B cell (primary cell): ENCODE data around the gene RPL36. TPM values are rescaled to one million over a fixed set of nuclear protein-coding genes. Genes with fewer than 3 reads are reported as not detected.

Source experiments
- ATAC-seq: fragments of 200-7000 bp; cut with Tn5 transposase; one replicate; pipeline ENCODE4 v1.10.0; 2021; ENCODE audit warnings: low read depth, mild to moderate bottlenecking, moderate number of reproducible peaks, moderate library complexity
- CTCF ChIA-PET: fragments of 350-600 bp; sonication (Branson Sonifier 250); formaldehyde crosslinking; loops from one replicate; lab custom pipeline; 2021; ENCODE audit warnings: antibody characterized with exemption, inconsistent platforms; lab: Charles Lee
- POLR2A ChIA-PET: fragments of 350-600 bp; sonication (Branson Sonifier 250); formaldehyde crosslinking; loops from one replicate; lab custom pipeline; 2021; ENCODE audit warnings: antibody characterized with exemption; lab: Charles Lee
- DNase-seq: peaks from one replicate; pipeline ENCODE4 v3.0.0; 2013
- H2AFZ ChIP-seq: 2 replicates; pipeline ENCODE4 v1.6.1; 2012; ENCODE audit warnings: mild to moderate bottlenecking, low read depth, low read length; ENCODE audit not compliant: insufficient read depth, poor library complexity, severe bottlenecking
- H3K27ac ChIP-seq, 2 donors: 1 replicate in 1 of 2; 2 replicates in 1 of 2; pipeline ENCODE4 v1.5.1; 2012 to 2013; ENCODE audit warnings: low read length in 2 of 2, mild to moderate bottlenecking in 2 of 2, moderate library complexity in 1 of 2
- H3K27me3 ChIP-seq, 4 experiments: fragments of 200-600 bp in 1 of 4; sonication (generic) in 1 of 4; replicated peaks in 1 of 4; 1 replicate in 2 of 4; 2 replicates in 2 of 4; pipeline versions ENCODE4 v1.6.1 to v1.7.0; 2013 to 2016; ENCODE audit warnings: low read length in 3 of 4, mild to moderate bottlenecking in 2 of 4, mixed read lengths in 1 of 4, moderate library complexity in 1 of 4; ENCODE audit not compliant: insufficient read depth in 4 of 4, control insufficient read depth in 3 of 4; ENCODE audit errors: control extremely low read depth in 1 of 4
- H3K36me3 ChIP-seq, 2 experiments: replicated peaks in 1 of 2; 1 replicate in 1 of 2; 2 replicates in 1 of 2; pipeline versions ENCODE4 v1.6.1 to v1.7.1; 2013; ENCODE audit warnings: low read length in 1 of 2; ENCODE audit not compliant: insufficient read depth in 2 of 2, control insufficient read depth in 1 of 2; ENCODE audit errors: control extremely low read depth in 1 of 2, extremely low read depth in 1 of 2
- H3K4me1 ChIP-seq, 2 donors: fragments of 200-600 bp in 1 of 2; sonication (generic) in 1 of 2; 1 replicate in 1 of 2; 2 replicates in 1 of 2; pipeline versions ENCODE4 v1.5.1 to v1.6.1; 2013 to 2017; ENCODE audit warnings: low read length in 2 of 2; ENCODE audit not compliant: control insufficient read depth in 2 of 2, insufficient read depth in 2 of 2
- H3K4me2 ChIP-seq: replicated peaks from 2 replicates; pipeline ENCODE3; 2012; ENCODE audit warnings: mild to moderate bottlenecking, low read depth, low read length; ENCODE audit not compliant: poor library complexity, severe bottlenecking
- H3K4me3 ChIP-seq, 5 experiments: fragments of 200-600 bp in 1 of 5; sonication (generic) in 1 of 5; 1 replicate in 3 of 5; 2 replicates in 2 of 5; pipeline versions ENCODE4 v1.5.1 to v1.7.0; 2011 to 2016; ENCODE audit warnings: low read length in 4 of 5, mild to moderate bottlenecking in 4 of 5, low read depth in 2 of 5, control low read depth in 1 of 5, moderate library complexity in 1 of 5; ENCODE audit not compliant: insufficient read depth in 1 of 5; ENCODE audit errors: control extremely low read depth in 1 of 5, extremely low read depth in 1 of 5
- H3K79me2 ChIP-seq: fragments of 200-600 bp; sonication (generic); one replicate; pipeline ENCODE4 v1.6.0; 2016; ENCODE audit warnings: low read length; ENCODE audit not compliant: control insufficient read depth, insufficient read depth
- H3K9ac ChIP-seq: fragments of 200-600 bp; sonication (generic); 2 replicates; pipeline ENCODE4 v1.6.1; 2017; ENCODE audit warnings: mild to moderate bottlenecking, low read length, moderate library complexity
- H3K9me3 ChIP-seq, 3 donors: one replicate each; pipeline versions ENCODE4 v1.6.1 to v1.7.1; 2013; ENCODE audit warnings: low read length in 2 of 3; ENCODE audit not compliant: control insufficient read depth in 2 of 3, insufficient read depth in 1 of 3; ENCODE audit errors: control extremely low read depth in 1 of 3
- H4K20me1 ChIP-seq: 2 replicates; pipeline ENCODE4 v1.6.0; 2012; ENCODE audit warnings: mild to moderate bottlenecking, low read length; ENCODE audit not compliant: insufficient read depth, control insufficient read depth, poor library complexity, severe bottlenecking
- H3K27ac Mint-ChIP-seq: one replicate; pipeline ENCODE4 v1.8.0; 2021; ENCODE audit warnings: mixed read lengths
- H3K27me3 Mint-ChIP-seq: one replicate; pipeline ENCODE4 v1.8.0; 2021; ENCODE audit warnings: mixed read lengths
- H3K4me1 Mint-ChIP-seq: one replicate; pipeline ENCODE4 v1.8.0; 2021; ENCODE audit warnings: mixed read lengths
- H3K4me3 Mint-ChIP-seq: one replicate; pipeline ENCODE4 v1.8.0; 2021; ENCODE audit warnings: mixed read lengths
- H3K9me3 Mint-ChIP-seq: one replicate; pipeline ENCODE4 v1.8.0; 2022; ENCODE audit warnings: mixed read lengths; ENCODE audit not compliant: insufficient read depth
- EZH2 ChIP-seq: IDR thresholded peaks from 2 replicates; pipeline ENCODE4 v1.6.1; 2012; ENCODE audit warnings: borderline replicate concordance, low read depth, mild to moderate bottlenecking, moderate library complexity, low read length; ENCODE audit not compliant: insufficient read depth, poor library complexity, severe bottlenecking
- WGBS: methylation state at CpG from one replicate; pipeline ENCODE4 v1.1.5; 2013; ENCODE audit warnings: missing lambda C conversion rate; ENCODE audit not compliant: insufficient coverage; 5-methylcytosine and 5-hydroxymethylcytosine counted together
- intact Hi-C: fragments of 100-400 bp; cut with micrococcal nuclease; formaldehyde crosslinking; loops from one replicate; pipeline ENCODE4 v1.10.0; 2022
- polyA plus RNA-seq: library from polyadenylated mRNA; depleted of rRNA; stranded (reverse); fragments of >200 nt; gene quantifications from 2 replicates; pipeline ENCODE4 v1.2.3, GENCODE V29; 2012
- total RNA-seq, 2 donors: library from RNA; stranded (reverse); fragments of 120-200 nt in 1 of 2; gene quantifications; 1 replicate in 1 of 2; 2 replicates in 1 of 2; pipeline versions ENCODE4 v1.2.3 to v1.2.4, GENCODE V29; 2013 to 2022
- TF ChIP-seq, protein P1 (sequence below): fragments of 200-600 bp; IDR thresholded peaks from one replicate; pipeline ENCODE4 v1.8.0; 2022; ENCODE audit warnings: antibody characterized with exemption, mild to moderate bottlenecking

Gene RPL36
- total and polyA plus RNA-seq, 2 donors (not counting 1 experiment from before 2014, with no cell fraction given) = 899 to 983 TPM

DNA sequence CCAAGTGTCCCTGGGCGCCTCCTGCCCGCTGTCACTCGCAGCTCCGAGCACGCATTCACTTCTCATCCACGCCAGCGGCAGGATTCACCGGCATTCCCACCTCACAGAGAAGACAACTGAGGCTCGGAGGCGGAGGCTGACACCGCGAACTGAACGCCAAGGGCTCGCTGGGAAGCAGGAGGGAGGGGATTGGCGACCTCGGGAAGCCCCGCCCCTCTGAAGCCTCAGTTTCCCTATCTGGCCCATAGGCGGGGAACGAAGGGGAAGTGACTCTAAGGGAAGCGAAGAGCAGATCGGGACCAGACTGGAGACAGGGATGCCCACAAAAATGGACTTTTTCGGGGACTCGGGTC is 10.0 kb upstream of the RPL36 start:
- ATAC-seq (no peak), DNase-seq (no peak)
- POLR2A ChIA-PET = interaction anchor here (0.6 to 0.7 kb wide), 2 partner anchors 28 to 111 kb away, joined by 3 to 10 read pairs; partner anchors contain the start of gene DUS3L
- Mint-ChIP-seq H3K9me3 (no peaks in the 10 kb centered on the region), H3K27ac (peak overlapping the region; percentile 99), H3K4me3 (peak overlapping the region; percentile 93), H3K4me1 (peaks cover 25% of the 10 kb centered on the region), H3K27me3 (no peaks in the 10 kb centered on the region)
- peaks cover 0 to 3% (median 0%) of the 10 kb centered on the region in 3 donors for H3K9me3 ChIP-seq
- H3K27me3 ChIP-seq = no peaks in the 10 kb centered on the region
- peak overlapping the region; percentile 92 for H3K9ac ChIP-seq
- intact Hi-C loops = loop anchor here (1.0 to 10.0 kb wide), 4 partner anchors 10 to 1915 kb away; partner anchors contain the start of genes APBA3, DUS3L, MRPL54 and RPL36
- H3K4me3 ChIP-seq = peak overlapping the region; percentile 65 to 100 (median 81)
- peak overlapping the region; percentile 96 to 98 for H3K27ac ChIP-seq
- WGBS = 2% methylated on average over 21 of the region's 23 CpGs
- peak overlapping the region; percentile 92 for H2AFZ ChIP-seq
- TF ChIP-seq, protein P1, sequence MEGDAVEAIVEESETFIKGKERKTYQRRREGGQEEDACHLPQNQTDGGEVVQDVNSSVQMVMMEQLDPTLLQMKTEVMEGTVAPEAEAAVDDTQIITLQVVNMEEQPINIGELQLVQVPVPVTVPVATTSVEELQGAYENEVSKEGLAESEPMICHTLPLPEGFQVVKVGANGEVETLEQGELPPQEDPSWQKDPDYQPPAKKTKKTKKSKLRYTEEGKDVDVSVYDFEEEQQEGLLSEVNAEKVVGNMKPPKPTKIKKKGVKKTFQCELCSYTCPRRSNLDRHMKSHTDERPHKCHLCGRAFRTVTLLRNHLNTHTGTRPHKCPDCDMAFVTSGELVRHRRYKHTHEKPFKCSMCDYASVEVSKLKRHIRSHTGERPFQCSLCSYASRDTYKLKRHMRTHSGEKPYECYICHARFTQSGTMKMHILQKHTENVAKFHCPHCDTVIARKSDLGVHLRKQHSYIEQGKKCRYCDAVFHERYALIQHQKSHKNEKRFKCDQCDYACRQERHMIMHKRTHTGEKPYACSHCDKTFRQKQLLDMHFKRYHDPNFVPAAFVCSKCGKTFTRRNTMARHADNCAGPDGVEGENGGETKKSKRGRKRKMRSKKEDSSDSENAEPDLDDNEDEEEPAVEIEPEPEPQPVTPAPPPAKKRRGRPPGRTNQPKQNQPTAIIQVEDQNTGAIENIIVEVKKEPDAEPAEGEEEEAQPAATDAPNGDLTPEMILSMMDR = no peak
- TF ChIP-seq EZH2 = no peak
- peaks cover 12% of the 10 kb centered on the region for H3K79me2 ChIP-seq
- H4K20me1 ChIP-seq = no peaks in the 10 kb centered on the region
- peaks cover 14 to 17% of the 10 kb centered on the region in 2 donors for H3K4me1 ChIP-seq
- CTCF ChIA-PET = no interaction called here
- no peaks in the 10 kb centered on the region for H3K36me3 ChIP-seq
- H3K4me2 ChIP-seq = peak overlapping the region; percentile 91
